ES-I3 (cell line): ENCODE results near the gene GATC.
"Not testable (repeated sequence)": the region's sequence is repeated elsewhere in the genome, so short reads cannot be mapped to it uniquely, and the experiment has no call there.

Source experiments
- H3K36me3 ChIP-seq: 2 replicates; pipeline ENCODE4 v1.6.1; 2013; ENCODE audit warnings: mild to moderate bottlenecking, low read length, control low read depth, moderate library complexity; ENCODE audit not compliant: insufficient read depth
- H3K4me1 ChIP-seq: 2 replicates; pipeline ENCODE4 v1.6.1; 2013; ENCODE audit warnings: mild to moderate bottlenecking, control low read depth, low read length; ENCODE audit not compliant: insufficient read depth
- H3K9ac ChIP-seq: 2 replicates; pipeline ENCODE4 v1.6.1; 2013; ENCODE audit warnings: low read depth, mild to moderate bottlenecking, low read length, moderate library complexity
- H3K9me3 ChIP-seq: 2 replicates; pipeline ENCODE4 v1.6.1; 2013; ENCODE audit warnings: mild to moderate bottlenecking, low read length, moderate library complexity; ENCODE audit not compliant: control insufficient read depth, insufficient read depth

Gene GATC

GRCh38 chr12:120452524-120452923 lies 6.3 kb downstream of the GATC start:
- H3K9me3 ChIP-seq, H3K9ac ChIP-seq, H3K4me1 ChIP-seq: not testable (repeated sequence)
- peaks cover 10% of the 10 kb centered on the region; the same call in 1 of the 2 replicates for H3K36me3 ChIP-seq

- H3K9me3 ChIP-seq = no peaks in the 10 kb centered on the region
- no peak overlapping the region for H3K9ac ChIP-seq
- peaks cover 8% of the 10 kb centered on the region for H3K36me3 ChIP-seq
- H3K4me1 ChIP-seq = no peaks in the 10 kb centered on the region
Measured at GRCh38 chr12:120453060-120453750, 7.0 kb downstream of the GATC start.

- H3K9ac ChIP-seq = no peak overlapping the region
- H3K4me1 ChIP-seq = no peaks in the 10 kb centered on the region
- no peaks in the 10 kb centered on the region for H3K9me3 ChIP-seq
- H3K36me3 ChIP-seq = peaks cover 15% of the 10 kb centered on the region
Measured at GRCh38 chr12:120453977-120454376, 7.7 kb downstream of the GATC start.

GRCh38 chr12:120455302-120455701 lies 9.1 kb downstream of the GATC start:
- no peaks in the 10 kb centered on the region for H3K4me1 ChIP-seq
- H3K9ac ChIP-seq = no peak overlapping the region
- H3K36me3 ChIP-seq = peaks cover 15% of the 10 kb centered on the region
- no peaks in the 10 kb centered on the region for H3K9me3 ChIP-seq

GRCh38 chr12:120457133-120457532 lies 10.9 kb downstream of the GATC start:
- Histone ChIP-seq H3K9me3 (no peaks in the 10 kb centered on the region), H3K9ac (no peak overlapping the region), H3K36me3 (peaks cover 27% of the 10 kb centered on the region), H3K4me1 (no peaks in the 10 kb centered on the region)

- peaks cover 49% of the 10 kb centered on the region for H3K36me3 ChIP-seq
- no peak overlapping the region for H3K9ac ChIP-seq
- H3K4me1 ChIP-seq = no peaks in the 10 kb centered on the region
- H3K9me3 ChIP-seq = no peaks in the 10 kb centered on the region
Measured at GRCh38 chr12:120460157-120460556, 13.9 kb downstream of the GATC start.

- Histone ChIP-seq H3K9me3 (no peaks in the 10 kb centered on the region), H3K4me1 (peaks cover 4% of the 10 kb centered on the region; the same call in 1 of the 2 replicates), H3K9ac (no peak overlapping the region), H3K36me3 (peaks cover 60% of the 10 kb centered on the region)
Measured at GRCh38 chr12:120462099-120462640, 15.9 kb downstream of the GATC start.

- H3K9me3 ChIP-seq = no peaks in the 10 kb centered on the region
- H3K36me3 ChIP-seq = peaks cover 54% of the 10 kb centered on the region
- H3K4me1 ChIP-seq = peaks cover 4% of the 10 kb centered on the region
- H3K9ac ChIP-seq = no peak overlapping the region
Measured at GRCh38 chr12:120463712-120464111, 17.5 kb downstream of the GATC start.

GRCh38 chr12:120465756-120466155 lies 19.5 kb downstream of the GATC start:
- Histone ChIP-seq H3K9ac (no peak overlapping the region), H3K4me1 (peaks cover 4% of the 10 kb centered on the region), H3K9me3 (no peaks in the 10 kb centered on the region), H3K36me3 (peaks cover 48% of the 10 kb centered on the region)

- Histone ChIP-seq H3K9ac (no peak overlapping the region), H3K9me3 (no peaks in the 10 kb centered on the region), H3K4me1 (peaks cover 4% of the 10 kb centered on the region), H3K36me3 (peaks cover 41% of the 10 kb centered on the region)
Measured at GRCh38 chr12:120466560-120467315, 20.5 kb downstream of the GATC start.

- Histone ChIP-seq H3K4me1 (peaks cover 4% of the 10 kb centered on the region), H3K9ac (no peak overlapping the region), H3K9me3 (no peaks in the 10 kb centered on the region), H3K36me3 (peaks cover 34% of the 10 kb centered on the region)
Measured at GRCh38 chr12:120467439-120467838, 21.2 kb downstream of the GATC start.

- peak overlapping the region; percentile 73 for H3K9ac ChIP-seq
- no peaks in the 10 kb centered on the region for H3K9me3 ChIP-seq
- peaks cover 4% of the 10 kb centered on the region for H3K4me1 ChIP-seq
- peaks cover 28% of the 10 kb centered on the region for H3K36me3 ChIP-seq
Measured at GRCh38 chr12:120468325-120468820, 22.1 kb downstream of the GATC start.

- Histone ChIP-seq H3K4me1 (peaks cover 5% of the 10 kb centered on the region), H3K9ac (peak overlapping the region; percentile 73), H3K9me3 (no peaks in the 10 kb centered on the region), H3K36me3 (peaks cover 22% of the 10 kb centered on the region)
Measured at GRCh38 chr12:120468821-120469449, 22.7 kb downstream of the GATC start.

GRCh38 chr12:120469450-120470149 lies 23.4 kb downstream of the GATC start, which contains the start of gene SRSF9:
Gene SRSF9 (minus strand): TSS chr12:120469748. CDS start chr12:120469609, 139 bp downstream.
- Histone ChIP-seq H3K4me1 (peaks cover 12% of the 10 kb centered on the region), H3K9me3 (no peaks in the 10 kb centered on the region), H3K36me3 (peaks cover 18% of the 10 kb centered on the region), H3K9ac (peak within 1 kb of the TSS; percentile 73)
